GM19395 (cell line): Measurements from ENCODE around the gene SYNDIG1L.
"Not testable (repeated sequence)": the region's sequence is repeated elsewhere in the genome, so short reads cannot be mapped to it uniquely, and the experiment has no call there.

Experiments
- ATAC-seq: cut with Tn5 transposase; IDR thresholded peaks from one replicate; pipeline ENCODE4 v1.9.1; 2021; ENCODE audit warnings: mild to moderate bottlenecking, moderate library complexity; ENCODE audit not compliant: unreplicated experiment

SYNDIG1L gene

DNA sequence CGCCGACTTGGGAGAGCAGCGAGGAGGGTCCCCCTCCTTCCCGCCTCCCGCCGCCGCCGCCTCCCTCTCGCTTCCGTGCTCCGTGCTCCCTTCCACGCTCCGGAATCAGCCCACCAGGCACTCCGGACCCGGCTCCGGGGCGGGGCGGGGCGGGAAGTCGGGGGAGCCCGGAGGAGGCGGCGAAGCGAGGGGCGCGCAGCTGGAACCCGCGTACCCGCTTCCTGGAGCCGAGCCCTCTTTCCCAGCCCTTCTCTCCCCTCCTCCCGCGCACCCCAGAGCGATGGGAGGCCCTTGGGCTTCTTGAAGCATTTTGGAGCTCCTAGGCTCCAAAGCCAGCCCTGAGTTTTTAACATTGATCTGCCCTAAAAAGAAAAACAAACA, at the start of gene SYNDIG1L:
Gene SYNDIG1L (minus strand): TSS at position 9 of the 381 bp plus-strand sequence. CDS start 16,466 bp downstream, outside the sequence.
- ATAC-seq = no peak

DNA sequence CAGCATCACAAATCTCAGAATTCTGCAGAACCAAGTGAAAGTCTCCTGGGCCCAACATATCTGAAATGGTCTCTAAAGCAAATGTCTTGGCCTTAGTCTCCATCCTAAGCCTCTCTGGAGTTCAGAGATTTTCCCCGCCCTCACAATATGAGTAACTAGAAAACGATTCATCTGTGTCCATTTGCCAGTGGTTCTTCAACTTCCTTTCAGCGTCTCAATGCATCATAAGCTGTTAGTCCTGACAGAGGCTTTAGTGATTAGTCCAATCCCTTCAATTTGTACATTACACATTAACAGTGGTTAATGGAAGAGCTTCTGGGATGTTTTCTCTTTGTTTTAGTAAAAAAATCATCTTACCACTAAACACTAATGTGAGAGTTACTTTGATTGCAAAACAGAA, 49.7 kb upstream of the SYNDIG1L start:
- no peak for ATAC-seq

DNA sequence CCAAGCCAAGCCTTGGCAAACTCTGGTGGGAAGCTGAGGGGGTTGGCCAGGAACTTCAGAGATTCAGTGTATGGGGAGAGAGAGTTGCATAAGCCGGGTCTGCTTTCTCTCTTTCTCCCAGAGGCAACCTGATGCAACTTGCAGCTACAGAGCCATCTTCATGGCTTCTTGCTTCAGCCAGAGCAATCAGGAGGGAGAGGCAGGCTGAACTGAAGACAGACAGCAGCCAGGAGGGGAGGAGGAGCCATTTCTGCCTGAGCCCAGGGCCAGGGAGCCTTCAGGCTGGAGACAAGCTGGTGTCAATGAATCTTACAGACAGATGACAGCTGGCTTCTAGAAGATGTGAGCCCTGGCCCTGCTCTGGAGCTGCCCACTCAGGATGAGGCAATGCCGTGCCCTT, 48.4 kb upstream of the SYNDIG1L start:
- ATAC-seq = no peak

DNA sequence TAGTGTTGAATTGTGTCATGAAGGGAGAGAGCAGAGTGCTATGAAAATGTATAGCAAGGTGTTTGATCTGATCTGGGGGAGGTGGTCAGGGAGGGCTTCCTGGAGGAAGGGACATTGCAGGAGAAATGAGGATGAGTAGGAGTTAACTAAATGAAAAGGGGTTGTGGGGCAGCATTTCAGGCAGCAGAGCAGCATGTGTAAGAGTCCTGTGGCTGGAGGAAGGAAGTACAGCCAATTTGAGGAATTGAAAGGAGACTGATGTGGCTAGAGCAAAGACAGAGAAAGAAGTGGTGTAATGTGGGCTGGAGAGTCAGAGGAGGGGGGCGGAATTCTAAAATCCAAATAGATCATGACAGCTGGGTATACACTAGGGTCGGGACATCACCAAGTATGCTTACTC, 46.6 kb upstream of the SYNDIG1L start:
- no peak for ATAC-seq

DNA sequence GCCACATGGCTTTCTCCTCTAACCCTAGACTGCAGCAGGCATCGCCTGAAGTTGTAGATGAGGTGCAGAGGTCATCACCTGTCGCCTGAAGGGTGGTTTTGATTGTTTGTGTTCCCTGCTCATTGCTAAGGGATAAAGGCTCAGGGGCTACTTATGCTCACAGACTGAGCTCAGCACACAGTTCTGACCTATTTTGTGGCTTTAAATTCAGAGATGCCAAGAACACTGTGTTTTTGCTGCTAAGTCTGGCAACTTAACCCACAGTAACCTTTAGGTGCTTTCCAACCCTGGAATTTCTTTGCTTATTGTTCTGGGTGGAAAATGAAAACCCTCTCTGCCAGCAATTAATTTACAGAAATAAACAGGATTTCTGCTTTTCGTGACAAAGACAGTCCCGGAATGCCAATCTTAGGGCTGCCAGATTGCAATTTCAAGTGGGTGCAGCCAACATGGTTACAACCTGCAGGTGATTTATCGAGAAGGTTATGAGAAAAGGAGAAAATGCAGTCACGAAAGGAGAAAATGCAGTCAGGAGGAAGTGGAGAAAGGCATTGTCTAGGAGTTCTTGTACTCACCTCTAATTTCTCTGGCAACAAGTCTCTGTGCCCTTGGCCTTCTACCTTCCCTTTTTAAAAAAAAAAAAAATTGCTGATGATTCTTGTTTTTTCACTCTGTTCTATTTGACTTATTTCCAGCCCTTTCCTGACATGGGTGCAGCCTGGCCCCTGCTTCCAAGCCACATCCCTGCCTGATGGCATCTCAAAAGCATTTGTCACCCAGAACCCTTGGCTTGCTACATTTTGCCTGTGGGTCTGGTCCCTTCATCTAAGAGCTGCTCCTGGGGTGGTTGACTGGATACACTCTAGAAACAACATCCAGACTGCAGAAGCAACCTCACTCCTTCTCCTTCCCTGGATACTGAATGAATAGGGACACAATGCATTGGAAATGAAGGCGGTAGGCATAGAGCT, 43.8 kb upstream of the SYNDIG1L start:
- no peak for ATAC-seq

DNA sequence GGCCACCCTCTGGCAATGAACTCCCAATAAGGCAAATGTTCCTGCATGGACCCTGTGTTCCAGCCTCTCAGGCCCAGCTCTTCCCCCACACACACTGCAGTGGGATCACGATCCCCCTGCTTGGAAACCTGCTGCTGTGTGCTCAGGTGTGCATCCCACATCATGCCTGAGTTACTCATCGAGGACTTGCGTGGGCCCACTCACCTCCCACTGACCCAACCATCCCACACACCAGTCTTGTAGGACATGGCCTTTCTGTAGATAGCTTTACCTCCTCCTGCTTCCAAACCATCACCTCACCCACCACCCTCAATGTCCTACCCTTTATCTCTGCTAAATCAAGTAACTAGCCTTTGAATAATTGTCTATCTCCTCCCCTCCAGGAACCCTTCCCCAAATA, 42.5 kb upstream of the SYNDIG1L start:
- ATAC-seq = no peak

DNA sequence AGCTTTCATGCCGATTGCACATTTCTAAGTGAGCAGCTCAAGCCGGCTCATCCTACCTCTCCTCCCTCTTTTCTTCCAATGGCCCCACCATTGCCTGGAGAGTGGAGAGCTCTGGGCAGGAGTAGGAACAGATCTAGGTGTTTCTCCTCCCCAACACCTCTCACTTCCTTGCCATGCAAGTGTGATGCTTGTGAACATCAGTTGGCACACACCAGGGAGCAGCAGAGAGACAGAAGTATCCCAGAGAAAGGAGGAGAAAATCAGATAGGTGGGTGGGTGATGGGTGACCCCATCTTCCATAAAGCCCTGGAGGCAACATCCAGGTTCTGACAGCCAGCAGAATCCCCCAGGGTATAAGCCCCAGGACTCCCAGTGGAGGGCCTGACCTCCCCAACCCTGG, 39.3 kb upstream of the SYNDIG1L start:
- no peak for ATAC-seq

DNA sequence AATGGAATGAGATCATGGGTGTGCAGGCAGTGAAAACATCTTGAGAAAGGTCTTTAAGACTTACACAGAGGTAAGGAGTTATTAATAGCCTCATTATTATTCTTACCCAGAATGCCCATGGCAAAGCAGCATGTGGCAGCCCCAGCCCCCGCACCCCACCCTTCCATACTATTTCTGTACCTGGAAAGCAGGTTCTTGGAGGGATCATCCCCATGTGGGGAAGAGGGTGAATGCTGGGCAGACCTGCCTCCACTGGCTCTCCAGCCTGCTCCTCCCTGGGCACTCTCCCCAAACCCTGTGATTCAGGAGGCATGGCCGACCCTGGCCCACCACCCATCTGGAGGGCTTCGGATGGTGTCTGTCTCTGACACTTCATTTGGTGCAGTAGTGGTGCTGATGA, 38.8 kb upstream of the SYNDIG1L start:
- ATAC-seq = no peak

DNA sequence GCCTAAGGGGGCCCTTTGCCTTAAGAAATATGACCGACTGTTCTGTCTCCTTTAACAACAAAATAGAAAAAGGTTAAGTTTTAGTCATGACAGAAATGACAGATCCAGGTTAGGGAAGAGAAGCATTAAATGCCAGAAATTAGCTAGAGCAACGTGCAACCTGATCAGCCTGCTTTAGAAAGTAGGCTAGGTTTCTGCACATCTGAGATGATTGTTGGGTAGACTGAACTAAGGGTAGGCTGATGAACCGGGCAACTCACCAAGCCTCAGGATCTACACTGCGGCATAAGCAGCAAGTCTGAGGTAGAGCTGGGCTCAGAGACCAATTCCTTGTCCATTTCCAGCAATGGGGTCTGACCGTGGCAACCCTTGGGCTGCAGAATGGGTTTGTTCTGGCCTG, 37.7 kb upstream of the SYNDIG1L start:
- no peak for ATAC-seq

DNA sequence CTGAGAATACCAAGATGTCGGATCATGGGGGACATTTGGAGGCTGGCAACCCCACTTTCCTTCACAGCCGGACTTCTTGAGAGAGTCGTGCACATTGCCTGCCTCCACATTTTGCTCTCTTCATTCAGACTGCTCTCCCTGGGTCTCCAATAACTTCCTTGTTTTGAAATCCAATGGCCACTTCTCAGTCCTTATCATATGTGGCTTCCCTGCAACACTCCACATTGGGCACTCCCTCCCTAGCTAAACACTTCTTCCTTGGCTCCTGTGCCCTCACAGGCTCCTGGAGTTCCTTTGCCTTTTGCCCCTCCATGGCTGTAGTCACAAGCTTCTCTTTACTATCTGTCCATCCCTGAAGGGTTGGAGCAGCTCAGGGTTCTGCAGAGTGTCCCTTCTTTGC, 37.0 kb upstream of the SYNDIG1L start:
- ATAC-seq = no peak

DNA sequence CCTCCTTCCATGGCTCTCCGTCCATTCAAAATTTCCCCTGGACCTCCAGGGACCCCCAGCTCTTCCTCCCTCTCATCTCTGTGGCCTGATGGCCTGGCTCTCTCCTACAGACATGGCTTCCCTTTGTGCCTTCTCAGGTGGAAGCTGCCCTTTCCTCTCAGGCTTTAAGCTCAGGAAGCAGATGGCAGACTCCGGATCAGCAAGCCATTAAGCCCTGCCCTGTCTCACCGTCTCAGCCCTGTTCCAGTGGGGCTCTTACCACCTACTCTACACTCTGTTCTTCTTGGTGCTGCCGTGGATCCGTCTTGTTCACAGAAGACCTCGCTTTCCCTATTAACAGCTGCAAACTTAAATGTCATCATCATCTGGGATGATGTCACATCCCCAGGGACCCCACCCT, 34.0 kb upstream of the SYNDIG1L start:
- ATAC-seq = no peak

DNA sequence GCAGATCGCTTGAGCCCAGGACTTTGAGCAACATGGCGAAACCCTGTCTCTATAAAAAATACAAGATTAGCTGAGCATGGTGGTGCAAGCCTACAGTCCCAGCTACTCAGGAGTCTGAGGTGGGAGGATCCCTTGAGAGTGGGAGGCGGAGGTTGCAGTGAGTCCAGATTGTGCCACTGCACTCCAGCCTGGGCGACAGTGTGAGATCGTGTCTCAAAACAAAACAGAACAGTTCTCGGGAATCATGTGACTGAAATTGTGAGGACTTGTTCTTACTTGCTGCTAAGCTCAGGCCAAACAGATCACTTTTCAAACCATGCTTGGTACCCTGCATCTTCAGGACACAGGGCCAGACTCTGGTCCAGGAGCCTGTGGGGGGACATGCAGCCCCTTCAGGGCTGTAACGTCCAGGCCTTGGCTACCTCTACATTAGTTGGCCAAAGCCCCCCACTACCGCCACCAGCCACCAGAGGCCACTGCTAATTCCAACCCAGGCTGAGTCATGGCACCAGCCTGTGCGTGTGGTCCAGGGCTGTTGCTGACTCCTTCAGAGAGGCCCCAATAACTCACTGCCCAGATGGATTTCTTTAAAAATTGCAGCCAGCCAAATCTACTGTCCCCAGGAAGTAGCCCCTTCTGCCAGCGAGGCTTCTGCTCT, 33.4 kb upstream of the SYNDIG1L start:
- no peak for ATAC-seq

DNA sequence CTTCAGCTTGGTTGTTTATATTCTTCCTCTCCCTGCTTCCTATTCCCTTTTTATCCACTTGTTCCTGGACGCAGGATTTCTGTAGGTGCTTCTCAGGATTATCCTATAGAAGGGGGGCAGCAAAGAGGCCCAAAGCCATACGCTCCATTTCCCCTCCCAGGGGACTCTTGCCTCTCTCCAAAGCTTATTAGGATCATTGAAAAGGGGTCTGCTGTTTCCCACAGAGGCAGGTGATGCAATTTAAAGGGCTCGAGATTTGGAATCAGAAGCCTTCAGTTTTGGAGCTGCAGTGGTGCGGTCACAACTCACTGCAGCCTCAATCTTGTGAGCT, 31.5 kb upstream of the SYNDIG1L start:
- no peak for ATAC-seq

DNA sequence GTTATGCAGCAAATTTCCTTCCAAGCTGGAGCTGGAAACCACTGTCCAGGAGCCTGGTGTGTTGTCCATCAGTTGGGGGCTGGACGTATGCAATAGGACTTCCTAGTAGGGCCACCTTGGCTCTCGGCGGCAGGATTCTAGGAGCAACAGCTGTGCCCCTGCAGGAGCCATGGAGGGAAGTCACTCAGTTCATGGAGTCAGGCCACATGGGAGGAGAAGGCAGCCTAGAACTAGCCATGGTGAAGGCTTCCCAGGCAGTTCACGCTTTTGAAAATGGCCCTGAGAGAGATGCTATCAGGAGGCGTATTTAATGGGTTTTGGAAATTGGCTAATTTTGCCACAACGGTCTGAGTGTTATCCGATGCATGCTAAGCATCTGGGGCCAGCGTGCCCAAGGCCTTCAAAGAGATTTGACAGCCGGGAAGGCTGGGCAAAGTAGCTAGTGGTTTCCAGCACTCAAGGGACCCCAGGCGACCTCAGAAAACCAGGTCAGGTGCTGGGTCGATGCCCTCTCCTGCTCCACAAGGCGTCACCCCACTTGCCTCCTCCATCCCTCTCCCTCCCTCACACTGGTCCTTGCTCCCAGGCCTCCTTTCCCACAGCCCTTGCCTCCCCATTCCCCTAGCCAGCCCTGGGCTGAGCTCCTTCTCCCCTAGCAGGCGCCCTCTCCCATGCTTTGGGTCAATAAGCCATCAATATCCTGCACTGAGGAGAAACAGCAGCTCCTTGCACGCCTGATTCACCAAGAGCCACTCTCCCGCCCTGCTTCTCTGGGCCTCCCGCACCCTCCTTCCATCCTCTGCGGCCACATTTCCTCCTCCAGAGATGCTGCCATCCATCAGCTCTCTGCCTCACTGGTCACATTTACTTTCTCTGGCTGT, 30.9 kb upstream of the SYNDIG1L start:
- no peak for ATAC-seq

DNA sequence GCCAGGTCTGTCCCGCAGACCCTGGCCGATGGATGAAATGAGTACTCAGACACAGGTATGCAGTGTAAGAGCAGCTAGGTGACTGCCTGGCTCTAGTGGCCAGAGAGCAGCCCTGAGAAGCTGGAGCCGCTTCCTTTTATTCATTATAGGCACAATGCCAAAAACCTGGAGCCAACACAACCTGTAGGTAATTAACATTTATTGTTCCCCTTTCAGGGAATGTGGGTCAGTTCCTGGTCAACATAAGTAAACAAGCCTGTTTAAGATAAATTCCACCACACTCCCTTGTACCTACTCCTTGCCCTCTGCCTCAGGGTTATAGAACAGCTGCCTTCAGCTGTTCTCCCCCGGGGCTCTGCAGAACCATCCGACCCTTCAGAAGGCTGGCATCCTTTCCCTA, 28.4 kb upstream of the SYNDIG1L start:
- ATAC-seq = not testable (repeated sequence)

DNA sequence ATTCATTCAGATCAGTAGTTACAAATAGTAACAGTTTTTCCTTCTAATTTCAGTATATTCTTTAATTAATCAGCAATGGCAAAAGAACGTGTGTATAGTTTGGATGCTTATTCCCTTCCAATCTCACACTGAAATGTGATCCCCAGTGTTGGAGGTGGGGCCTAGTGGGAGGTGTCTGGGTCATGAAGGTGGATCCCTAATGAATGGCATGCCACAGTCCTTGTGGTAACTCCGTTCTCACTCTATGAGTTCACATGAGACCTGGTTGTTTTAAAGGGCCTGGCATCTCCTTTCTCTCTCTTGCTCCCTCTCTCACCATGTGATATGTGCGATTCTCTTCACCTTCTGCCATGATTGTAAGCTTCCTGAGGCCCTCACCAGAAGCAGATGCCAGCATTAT, 18.9 kb upstream of the SYNDIG1L start:
- no peak for ATAC-seq

DNA sequence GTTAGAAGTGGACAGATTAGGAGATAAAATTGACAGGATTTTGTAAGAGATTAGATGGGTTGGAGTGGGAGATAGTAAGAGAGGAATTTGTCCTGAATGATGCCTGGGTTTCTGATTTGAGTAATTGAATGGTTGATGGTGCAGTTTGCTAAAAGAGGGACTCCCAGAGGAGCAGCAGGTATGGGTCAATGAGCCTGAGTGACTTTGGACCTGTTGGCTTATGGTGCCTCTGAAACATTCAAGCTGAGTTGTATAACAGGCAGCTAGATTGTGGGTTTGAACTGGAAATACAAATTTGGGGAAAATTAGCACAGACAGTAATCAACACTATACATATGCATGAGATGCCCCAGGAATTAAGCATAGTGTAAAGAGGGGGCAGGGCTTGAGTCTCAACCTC, 16.7 kb upstream of the SYNDIG1L start:
- no peak for ATAC-seq

DNA sequence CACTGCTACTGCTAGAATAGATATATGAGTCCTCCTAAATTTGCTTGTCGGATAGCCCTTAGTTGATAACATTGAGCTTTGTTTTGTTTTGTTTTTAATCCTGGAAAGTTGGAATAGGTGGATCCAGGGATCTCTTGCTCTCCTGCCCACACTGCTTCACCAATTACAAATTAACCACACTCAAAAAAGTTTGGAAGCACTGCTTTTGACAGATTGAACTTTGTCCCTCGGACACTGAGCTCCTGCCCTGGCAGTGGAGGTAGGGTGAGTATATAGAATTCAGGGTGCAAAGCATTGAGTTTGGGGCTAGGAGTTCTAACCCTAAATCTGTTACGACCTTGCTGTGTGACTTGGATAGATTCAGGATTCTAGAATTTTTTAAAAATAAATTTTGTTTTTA, 15.1 kb upstream of the SYNDIG1L start:
- no peak for ATAC-seq

DNA sequence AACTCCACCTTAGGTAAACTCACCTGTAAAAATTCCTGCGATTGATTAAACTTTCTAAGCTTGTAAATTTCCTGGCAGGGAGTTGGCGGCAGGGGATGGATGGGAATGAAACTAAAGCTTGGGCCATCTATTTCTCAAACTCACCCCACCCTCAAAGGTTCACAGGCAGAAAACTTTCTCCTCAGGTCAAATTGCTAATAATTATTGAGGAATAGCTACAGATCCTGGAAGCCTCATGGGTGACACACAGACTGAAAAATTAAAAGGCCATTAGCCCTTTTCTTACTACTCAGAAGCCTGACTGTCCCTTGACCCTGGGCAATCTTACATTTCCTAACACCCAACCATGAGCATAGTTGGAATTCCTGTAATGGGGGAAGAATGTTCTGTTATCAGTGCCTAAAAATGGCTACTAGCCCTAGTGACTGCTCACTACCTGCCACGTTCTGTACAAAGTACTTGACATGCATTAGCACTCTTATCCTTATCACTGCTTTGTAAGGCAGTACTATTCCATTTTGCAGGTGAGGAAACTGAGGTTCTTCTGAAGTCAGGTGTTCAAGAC, 12.4 kb upstream of the SYNDIG1L start:
- no peak for ATAC-seq

DNA sequence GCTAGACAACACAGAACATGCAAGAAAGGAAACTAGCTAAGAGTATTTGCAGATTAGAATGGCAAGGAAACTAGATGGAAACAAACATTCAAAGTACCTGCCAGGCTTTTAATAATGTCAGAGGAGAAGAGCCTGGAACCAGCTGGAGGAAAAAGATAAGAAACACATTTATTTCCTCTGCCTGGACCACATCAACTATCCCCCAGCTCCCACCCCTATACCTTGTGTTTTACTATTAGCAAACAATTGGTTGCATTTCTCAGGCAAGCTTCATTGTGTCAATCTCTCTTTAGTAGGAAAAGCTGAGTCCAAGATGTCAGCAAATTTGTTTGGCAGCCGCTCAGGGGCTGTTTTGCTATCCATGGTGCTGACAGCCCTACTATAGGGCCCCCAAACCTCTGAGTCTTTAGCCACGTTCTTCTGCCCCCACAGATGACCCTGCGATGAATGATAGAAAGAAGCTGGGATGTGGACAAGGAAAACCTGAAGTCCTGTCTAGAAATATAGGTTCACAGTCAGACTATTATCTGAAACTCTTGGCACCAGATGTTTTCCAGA, 11.6 kb upstream of the SYNDIG1L start:
- ATAC-seq = no peak

DNA sequence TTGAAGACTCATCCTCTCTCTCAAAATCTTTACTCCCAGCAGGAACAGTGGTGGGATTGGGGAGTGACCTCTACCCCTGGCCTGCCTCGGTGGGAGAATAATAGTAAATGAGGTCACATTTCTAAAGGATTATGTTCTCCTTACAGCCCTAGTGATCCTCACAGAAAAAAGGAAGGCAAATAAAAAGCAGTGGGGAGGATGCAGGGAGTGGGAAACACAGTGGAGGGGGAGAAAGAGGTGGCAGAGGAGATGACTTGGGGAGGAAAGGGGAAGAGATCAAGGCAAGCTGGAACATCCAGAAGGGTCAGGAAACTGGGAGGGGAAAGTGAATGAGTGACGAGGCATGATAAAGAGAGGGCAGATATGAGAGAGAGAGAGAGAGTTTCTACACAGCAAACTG, 8.3 kb upstream of the SYNDIG1L start:
- no peak for ATAC-seq
